ENCODE data around the gene GIPC3. TPM values are rescaled to one million over a fixed set of nuclear protein-coding genes. Genes with fewer than 3 reads are reported as not detected.
"Not testable (repeated sequence)": the region's sequence is repeated elsewhere in the genome, so short reads cannot be mapped to it uniquely, and the experiment has no call there.

The GIPC3 gene
- total RNA-seq, 2 experiments from 2014 or later = 0.15 to 0.20 TPM

DNA sequence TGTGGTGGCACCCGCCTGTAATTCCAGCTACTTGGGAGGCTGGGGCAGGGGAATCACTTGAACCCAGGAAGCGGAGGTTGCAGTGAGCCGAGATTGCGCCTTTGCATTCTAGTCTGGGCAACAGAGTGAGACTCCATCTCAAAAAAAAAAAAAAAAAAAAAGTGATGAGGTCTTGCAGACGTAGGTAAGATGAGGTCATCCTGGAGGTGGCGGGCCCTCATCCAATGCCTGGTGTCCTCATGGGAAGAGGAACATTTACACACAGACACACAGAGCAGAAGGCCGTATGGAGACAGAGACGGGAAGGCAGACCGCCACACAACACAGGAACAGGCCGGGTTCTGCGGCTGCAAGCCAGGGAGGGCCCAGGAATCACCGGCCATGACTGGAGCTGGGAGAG lies 36.9 kb downstream of the GIPC3 start:
- H3K4me3 Mint-ChIP-seq = no peak overlapping the region
- no peaks in the 10 kb centered on the region for H3K36me3 Mint-ChIP-seq (ENCODE audit: low read depth)
- CTCF ChIA-PET = interaction anchor here (0.7 kb wide), 1 partner anchor 237 kb away, joined by 3 read pairs; no protein-coding TSS in a partner anchor
- no peaks in the 10 kb centered on the region for H3K27me3 Mint-ChIP-seq
- POLR2A ChIA-PET = no interaction called here
- DNase-seq = no peak
- H3K27ac Mint-ChIP-seq = no peak overlapping the region
- H3K9me3 Mint-ChIP-seq = no peaks in the 10 kb centered on the region
- H3K4me1 Mint-ChIP-seq = peaks cover 30% of the 10 kb centered on the region

DNA sequence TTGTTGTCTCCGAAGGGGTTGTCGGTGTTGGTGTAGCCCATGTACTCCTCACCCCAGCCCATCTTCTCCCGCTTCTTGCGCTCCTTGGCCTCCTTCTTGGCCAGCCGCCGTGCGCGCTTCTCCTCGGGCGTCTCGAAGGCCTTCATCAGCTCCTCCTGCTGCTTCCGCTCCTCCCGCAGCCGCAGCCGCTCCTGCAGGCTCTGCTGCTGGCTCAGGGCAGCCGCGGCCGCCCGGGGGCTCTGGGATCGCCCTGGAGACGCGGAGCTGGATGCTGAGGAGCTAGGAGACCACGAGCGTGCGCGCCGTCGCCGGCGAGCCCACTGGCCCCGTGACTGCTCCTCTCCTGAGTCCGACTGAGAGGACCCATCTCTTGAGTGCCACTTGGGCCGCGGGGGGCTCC lies 38.4 kb downstream of the GIPC3 start:
- Mint-ChIP-seq H3K27ac (no peak overlapping the region), H3K27me3 (no peaks in the 10 kb centered on the region), H3K4me3 (peak overlapping the region; percentile 18), H3K9me3 (no peaks in the 10 kb centered on the region), H3K4me1 (peaks cover 32% of the 10 kb centered on the region), H3K36me3 (ENCODE audit: low read depth) (no peaks in the 10 kb centered on the region)
- POLR2A ChIA-PET = interaction anchor here (1.6 kb wide), 1 partner anchor 45 kb away, joined by 3 read pairs; no protein-coding TSS in a partner anchor
- DNase-seq = no peak
- CTCF ChIA-PET = no interaction called here

DNA sequence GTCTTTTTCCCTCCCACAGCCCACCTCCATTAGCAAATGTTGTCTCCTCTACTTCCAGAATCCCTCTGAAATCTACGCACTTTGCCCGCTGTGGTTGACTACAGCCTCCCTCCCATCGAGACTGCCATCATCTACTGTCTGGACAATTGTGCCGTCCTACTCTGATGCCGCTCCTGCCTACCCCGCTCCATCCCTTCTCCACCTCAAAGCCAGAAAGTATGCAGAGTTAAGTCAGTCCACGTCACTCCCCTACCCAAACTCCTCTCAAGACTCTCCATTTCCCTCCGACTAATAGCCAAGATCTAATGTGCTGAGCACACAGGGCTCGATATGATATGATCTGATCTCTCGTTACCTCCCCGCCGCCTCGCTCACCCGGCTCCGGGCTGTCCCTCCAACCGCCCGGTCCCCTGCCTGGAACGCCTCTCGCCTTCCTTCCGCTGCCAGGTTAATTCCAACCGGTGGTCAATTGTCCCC lies 40.8 kb downstream of the GIPC3 start:
- Mint-ChIP-seq H3K4me3 (peak overlapping the region; percentile 92), H3K36me3 (ENCODE audit: low read depth) (no peaks in the 10 kb centered on the region), H3K9me3 (no peaks in the 10 kb centered on the region), H3K27ac (peak overlapping the region; percentile 94), H3K27me3 (no peaks in the 10 kb centered on the region), H3K4me1 (peaks cover 32% of the 10 kb centered on the region)
- no peak for DNase-seq
- POLR2A ChIA-PET = no interaction called here
- CTCF ChIA-PET = no interaction called here

DNA sequence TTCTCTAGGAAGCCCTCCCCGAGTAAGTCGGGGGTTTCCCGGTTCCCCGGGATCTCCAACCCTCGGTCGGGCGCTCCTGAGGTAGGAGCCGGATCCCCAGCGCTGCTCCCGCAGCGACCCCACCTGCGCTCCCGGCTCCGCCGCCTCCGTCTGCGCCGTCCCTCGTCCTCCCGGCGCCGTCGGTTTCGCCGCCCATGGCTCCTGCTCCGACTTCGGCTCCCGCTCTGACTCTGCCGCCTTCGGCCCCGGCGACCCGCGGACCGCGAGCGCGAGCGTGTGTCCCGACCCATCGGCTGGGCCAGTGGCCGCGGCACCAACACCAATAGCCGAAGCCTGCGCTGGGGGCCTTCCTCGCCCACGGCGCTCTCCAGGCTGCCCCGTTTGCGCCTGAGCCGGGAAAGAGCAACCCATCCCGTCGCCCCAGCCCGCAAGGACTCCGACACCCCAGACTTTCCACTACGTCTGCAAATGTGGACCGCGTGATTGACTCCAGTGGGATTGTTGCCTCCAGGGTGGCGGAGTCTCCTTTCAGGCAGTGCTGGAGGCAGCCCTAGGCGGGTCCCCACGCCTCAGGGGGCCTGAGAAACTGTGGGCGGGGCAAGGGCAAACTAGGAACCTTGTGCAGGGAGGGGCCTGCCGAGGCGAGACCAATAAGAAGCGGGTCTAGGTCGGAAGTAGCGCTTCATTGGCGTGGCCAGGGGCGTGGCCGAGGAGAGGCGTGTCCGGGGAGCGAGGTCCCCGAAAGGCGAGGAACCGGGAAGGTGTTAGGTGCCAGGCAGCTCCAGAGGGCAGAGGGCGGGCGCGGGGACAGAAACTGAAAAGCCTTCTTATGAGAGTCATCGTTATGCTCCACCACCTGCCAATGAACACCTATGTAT lies 41.4 kb downstream of the GIPC3 start, which contains the start of gene CACTIN:
CACTIN (minus strand) TSS at position 318 of the 878 bp plus-strand sequence; CDS start at position 290, 28 bp downstream.
- CTCF ChIA-PET = interaction anchor here (0.6 to 1.8 kb wide), 3 partner anchors 35 to 79 kb away, joined by 3 to 4 read pairs (median 4); no protein-coding TSS in a partner anchor
- Mint-ChIP-seq H3K36me3 (ENCODE audit: low read depth) (no peaks in the 10 kb centered on the region), H3K4me3 (peak within 1 kb of the TSS; percentile 92), H3K27ac (peak within 1 kb of the TSS; percentile 94), H3K9me3 (no peaks in the 10 kb centered on the region), H3K27me3 (no peaks in the 10 kb centered on the region), H3K4me1 (peaks cover 32% of the 10 kb centered on the region)
- POLR2A ChIA-PET = interaction anchor here (0.7 to 1.1 kb wide), 4 partner anchors 70 to 357 kb away, joined by 3 read pairs; partner anchors contain the start of genes DOHH and MFSD12
- DNase-seq = peak; percentile 99

DNA sequence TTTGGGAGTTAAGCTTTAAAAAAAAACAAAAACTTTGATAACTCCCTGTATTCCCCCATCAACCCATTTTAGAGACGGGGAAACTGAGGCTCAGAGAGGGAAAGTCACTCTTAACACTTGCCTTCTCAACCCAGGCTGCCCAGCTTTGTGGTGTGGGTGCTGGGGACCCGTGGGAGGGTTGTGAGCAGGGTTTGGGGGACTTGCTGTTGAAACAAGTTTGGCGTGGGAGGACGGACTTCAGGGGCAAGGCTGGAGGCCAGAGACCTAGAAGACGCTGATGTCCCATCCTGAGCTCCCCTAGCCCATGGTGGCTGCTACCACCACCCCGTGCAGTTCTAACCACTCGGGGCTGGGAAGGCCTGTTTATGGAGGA lies 42.1 kb downstream of the GIPC3 start:
- H3K36me3 Mint-ChIP-seq (ENCODE audit: low read depth) = no peaks in the 10 kb centered on the region
- H3K4me1 Mint-ChIP-seq = peaks cover 32% of the 10 kb centered on the region
- H3K9me3 Mint-ChIP-seq = no peaks in the 10 kb centered on the region
- ChIA-PET CTCF (interaction anchor here (0.6 to 1.8 kb wide), 3 partner anchors 34 to 79 kb away, joined by 3 to 4 read pairs (median 4); no protein-coding TSS in a partner anchor), POLR2A (interaction anchor here (0.7 to 1.1 kb wide), 4 partner anchors 70 to 357 kb away, joined by 3 read pairs; partner anchors contain the start of genes DOHH and MFSD12)
- no peaks in the 10 kb centered on the region for H3K27me3 Mint-ChIP-seq
- DNase-seq = no peak
- H3K27ac Mint-ChIP-seq = no peak overlapping the region
- peak overlapping the region; percentile 92 for H3K4me3 Mint-ChIP-seq

DNA sequence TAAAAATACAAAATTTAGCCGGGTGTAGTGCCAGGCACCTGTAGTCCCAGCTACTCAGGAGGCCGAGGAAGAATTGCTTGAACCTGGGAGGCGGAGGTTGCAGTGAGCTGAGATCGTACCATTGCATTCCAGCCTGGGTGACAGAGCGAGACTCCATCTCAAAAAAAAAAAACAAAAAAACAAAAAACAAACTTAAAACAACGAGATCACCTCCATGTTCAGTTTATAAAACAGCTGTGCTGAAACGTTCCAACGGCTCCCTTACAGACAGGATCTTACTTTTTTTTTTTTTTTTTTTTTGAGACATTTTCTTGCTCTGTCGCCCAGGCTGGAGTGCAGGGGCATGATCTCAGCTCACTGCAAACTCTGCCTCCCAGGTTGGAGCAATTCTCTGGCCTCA lies 43.5 kb downstream of the GIPC3 start:
- H3K36me3 Mint-ChIP-seq (ENCODE audit: low read depth); DNase-seq; H3K9me3 Mint-ChIP-seq; POLR2A ChIA-PET; H3K27me3 Mint-ChIP-seq; CTCF ChIA-PET; H3K4me3 Mint-ChIP-seq; H3K27ac Mint-ChIP-seq: not testable (repeated sequence)
- H3K4me1 Mint-ChIP-seq = peaks cover 32% of the 10 kb centered on the region

DNA sequence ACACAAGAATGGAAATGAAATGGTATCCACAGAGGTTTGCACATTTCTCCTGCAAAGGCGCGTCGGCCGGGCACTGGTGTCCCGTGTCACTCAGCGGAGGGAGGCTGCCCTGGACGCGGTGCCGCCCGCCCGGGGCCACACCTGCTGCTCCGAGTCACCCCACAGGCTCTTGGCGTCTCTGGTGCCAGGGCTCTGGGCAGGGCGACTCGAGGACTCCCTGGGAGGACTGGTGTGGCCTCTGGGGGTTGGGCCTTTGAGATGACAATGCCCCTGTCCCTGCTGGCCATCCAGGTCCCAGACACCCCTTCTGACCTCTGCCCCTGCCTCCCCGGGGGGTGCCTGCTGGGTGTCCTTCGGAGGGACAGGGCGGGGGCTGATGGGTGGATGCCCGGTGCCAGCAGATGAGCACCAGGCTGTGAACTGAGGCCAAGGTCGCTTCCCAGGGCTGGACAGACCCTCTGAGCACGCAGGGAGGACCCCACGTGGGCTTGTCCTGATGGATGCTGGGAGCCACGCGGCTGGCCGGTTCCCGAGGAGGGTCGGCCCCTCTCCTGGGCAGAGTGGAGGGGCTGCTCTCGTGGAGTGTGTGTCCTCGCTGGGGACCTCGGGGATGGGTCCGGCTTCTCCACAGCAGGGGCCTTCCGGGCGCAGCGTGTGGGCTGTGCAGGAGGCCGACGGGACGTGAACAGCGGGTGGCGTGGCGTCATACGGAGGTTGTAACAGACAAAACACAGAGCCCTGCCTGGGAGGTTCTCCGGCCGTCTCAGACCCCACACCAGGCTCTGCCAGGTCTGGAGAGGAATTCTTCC lies 46.0 kb downstream of the GIPC3 start:
- Mint-ChIP-seq H3K4me3 (no peak overlapping the region), H3K36me3 (ENCODE audit: low read depth) (no peaks in the 10 kb centered on the region), H3K27ac (no peak overlapping the region), H3K27me3 (no peaks in the 10 kb centered on the region), H3K9me3 (no peaks in the 10 kb centered on the region), H3K4me1 (peaks cover 13% of the 10 kb centered on the region)
- no peak for DNase-seq
- ChIA-PET CTCF (no interaction called here), POLR2A (no interaction called here)

DNA sequence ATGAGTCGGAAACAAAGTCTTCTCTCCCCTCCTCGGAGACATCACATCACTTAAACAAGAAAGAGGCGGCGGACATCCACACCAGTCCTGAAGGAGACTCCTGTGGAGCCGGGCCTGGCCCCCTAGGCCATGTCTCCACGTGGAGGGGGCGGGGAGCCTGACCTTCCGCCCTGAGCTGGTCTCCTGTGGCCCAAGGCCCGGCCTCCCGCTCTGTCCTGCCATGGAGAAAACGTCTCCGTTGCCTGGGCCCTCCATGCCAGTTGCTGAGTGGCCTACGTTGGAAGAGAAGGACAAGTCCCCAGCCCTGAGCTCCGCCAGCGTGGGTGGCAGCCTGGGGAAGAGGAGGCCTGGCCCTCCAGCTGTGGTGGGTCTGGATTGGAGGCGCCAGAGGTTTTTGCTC lies 46.8 kb downstream of the GIPC3 start:
- Mint-ChIP-seq H3K4me1 (peaks cover 6% of the 10 kb centered on the region), H3K4me3 (no peak overlapping the region), H3K27me3 (no peaks in the 10 kb centered on the region), H3K36me3 (ENCODE audit: low read depth) (no peaks in the 10 kb centered on the region), H3K27ac (no peak overlapping the region), H3K9me3 (no peaks in the 10 kb centered on the region)
- CTCF ChIA-PET = no interaction called here
- DNase-seq = no peak
- POLR2A ChIA-PET = no interaction called here

DNA sequence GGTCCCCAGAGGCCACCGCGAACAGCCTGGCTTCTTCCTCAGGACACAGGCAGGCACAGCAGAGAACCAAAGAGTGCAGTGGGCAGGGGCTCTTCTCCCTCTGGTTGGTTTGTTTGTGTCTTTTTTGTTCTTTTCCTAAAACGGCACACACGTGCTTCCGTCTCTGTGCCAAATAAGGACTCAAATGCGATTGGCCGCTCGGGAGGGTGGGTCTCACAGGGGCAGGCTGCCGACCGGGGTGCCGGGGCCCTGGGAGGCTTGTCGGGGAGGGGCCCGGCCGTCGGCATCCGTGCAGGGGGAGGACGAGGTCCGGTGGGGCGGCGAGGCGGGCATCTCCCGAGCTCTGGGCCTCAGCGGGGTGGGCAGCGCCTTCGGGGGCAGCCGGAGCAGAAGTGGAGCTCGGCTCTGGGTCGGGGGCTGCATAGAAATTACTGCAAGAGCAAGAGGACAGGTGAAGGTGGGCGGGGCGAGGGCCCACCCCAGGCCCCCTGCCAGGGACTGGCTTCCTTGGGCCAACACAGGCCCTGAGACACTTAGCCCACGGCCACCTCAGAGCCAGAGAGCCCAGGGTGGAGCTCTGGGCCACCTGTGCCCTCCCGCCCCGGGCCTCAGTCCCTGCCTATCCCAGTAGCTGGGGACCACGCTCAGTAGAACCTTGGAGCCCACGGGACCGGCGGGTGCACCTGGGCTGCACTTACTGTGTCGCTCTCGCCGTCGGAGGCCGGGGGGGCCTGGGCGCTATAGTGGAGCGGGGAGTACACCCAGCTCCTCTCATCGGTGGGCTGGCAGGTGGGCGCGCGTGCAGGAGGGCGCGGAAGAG lies 47.7 kb downstream of the GIPC3 start:
- no peak for DNase-seq
- Mint-ChIP-seq H3K9me3 (no peaks in the 10 kb centered on the region), H3K4me1 (no peaks in the 10 kb centered on the region), H3K4me3 (no peak overlapping the region), H3K27me3 (no peaks in the 10 kb centered on the region), H3K36me3 (ENCODE audit: low read depth) (no peaks in the 10 kb centered on the region), H3K27ac (no peak overlapping the region)
- POLR2A ChIA-PET = no interaction called here
- CTCF ChIA-PET = no interaction called here

DNA sequence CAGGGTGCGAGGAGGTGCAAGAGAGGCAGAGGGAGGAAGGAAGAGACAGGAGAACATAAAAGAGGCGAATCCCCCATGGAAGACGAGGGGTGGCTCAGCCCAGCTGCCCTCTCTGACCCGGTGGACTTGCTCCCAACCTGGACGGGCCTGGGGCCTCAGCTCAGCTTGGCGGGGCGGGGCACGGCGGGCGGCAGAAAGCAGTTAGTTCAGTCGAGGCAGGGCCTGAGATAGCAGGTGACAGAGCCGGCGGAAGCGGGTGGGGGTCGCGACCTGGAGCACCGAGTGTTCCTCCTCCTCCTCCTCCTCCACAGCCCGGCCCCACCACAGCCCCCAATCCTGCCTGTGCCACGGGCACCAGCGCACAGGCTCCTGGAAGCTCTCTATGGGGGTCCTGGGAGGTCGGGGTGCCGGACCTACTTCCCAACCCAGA lies 48.3 kb downstream of the GIPC3 start:
- no peaks in the 10 kb centered on the region for H3K4me1 Mint-ChIP-seq
- DNase-seq = no peak
- POLR2A ChIA-PET = no interaction called here
- H3K36me3 Mint-ChIP-seq (ENCODE audit: low read depth) = no peaks in the 10 kb centered on the region
- no peak overlapping the region for H3K27ac Mint-ChIP-seq
- H3K4me3 Mint-ChIP-seq = no peak overlapping the region
- no peaks in the 10 kb centered on the region for H3K9me3 Mint-ChIP-seq
- CTCF ChIA-PET = no interaction called here
- H3K27me3 Mint-ChIP-seq = no peaks in the 10 kb centered on the region

DNA sequence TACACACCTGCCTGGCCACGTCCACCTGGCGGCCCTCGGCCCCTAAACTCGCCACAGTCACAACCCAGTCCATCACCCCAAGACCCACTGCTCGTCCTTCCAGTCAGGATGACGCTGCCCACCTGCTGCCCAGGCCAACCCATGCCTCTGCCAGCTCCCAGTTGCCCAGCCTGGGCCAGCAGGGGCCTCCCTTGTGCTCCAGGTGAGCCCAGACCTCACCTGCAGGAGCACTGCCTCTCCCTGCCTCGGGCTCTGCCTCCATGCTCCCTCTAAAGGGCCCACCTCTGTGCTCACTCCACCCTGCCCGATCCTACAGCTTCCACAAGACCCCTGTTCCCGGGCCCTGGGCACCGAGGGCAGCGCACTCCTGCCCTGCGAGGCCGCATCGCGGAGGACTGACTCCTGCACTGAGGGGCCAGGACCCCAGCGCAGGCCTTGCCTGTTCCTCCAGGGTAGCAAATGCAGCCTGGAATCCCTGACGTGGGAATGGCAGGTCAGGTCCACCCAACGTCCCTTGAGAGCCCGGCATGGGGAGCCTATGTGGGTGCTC lies 49.3 kb downstream of the GIPC3 start:
- Mint-ChIP-seq H3K27ac (no peak overlapping the region), H3K27me3 (no peaks in the 10 kb centered on the region), H3K4me3 (no peak overlapping the region), H3K9me3 (no peaks in the 10 kb centered on the region), H3K36me3 (ENCODE audit: low read depth) (no peaks in the 10 kb centered on the region), H3K4me1 (no peaks in the 10 kb centered on the region)
- ChIA-PET POLR2A (no interaction called here), CTCF (no interaction called here)
- no peak for DNase-seq

DNA sequence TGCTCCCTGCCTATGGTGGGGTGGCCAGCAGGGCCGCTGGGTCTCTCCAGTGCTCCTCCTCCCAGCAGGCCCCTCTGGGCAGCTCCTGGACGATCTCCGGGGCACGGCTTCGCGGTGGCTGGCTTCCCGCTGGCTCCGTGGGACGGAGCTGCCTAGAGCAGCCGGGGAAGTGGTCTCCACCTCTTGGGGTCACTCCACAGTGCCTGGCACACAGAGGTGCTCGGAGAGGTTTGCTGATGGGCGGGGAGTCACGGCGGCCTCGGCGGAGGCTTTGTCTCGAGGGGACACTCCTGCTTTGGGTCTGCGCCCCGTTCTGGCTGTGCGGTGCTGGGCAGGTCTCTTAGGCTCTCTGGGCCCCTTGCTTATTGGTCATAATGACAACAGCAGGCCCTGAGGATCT lies 51.2 kb downstream of the GIPC3 start:
- CTCF ChIA-PET = no interaction called here
- Mint-ChIP-seq H3K4me1 (no peaks in the 10 kb centered on the region), H3K9me3 (no peaks in the 10 kb centered on the region), H3K36me3 (ENCODE audit: low read depth) (no peaks in the 10 kb centered on the region), H3K27ac (no peak overlapping the region), H3K27me3 (no peaks in the 10 kb centered on the region), H3K4me3 (no peak overlapping the region)
- POLR2A ChIA-PET = no interaction called here
- no peak for DNase-seq

Data from activated CD4-positive, alpha-beta memory T cell treated with anti-CD3 and anti-CD28 coated beads, Interleukin-2, amount 10 ng/mL, durations not matched to agents 7 days and 5 days (primary cell).